T1000 (cell line): ENCODE data around the gene RAD51B.

ENCODE experiments used
- DNase-seq: peaks from one replicate; lab custom pipeline; 2025; ENCODE audit warnings: mixed read lengths; lab: John Stamatoyannopoulos, UW

RAD51B gene

DNA sequence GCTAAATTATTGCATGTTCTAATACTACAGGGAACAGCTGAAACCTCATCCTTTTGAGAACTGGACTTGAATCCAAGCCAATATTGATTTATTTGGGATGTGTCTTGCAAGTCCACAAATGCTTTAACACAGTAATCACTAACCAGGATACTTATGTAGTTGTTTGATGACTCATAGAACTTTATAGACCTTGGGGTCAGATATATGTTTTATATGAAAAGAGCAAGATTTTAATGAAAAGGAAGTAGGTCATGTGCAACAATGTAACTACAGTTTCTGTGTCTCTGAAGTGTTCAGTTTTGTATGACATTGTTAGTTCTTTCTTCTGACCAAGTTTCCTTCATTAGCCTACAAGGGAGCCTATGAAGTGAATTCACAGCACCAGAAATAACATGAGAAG lies 621.2 kb downstream of the RAD51B start:
- DNase-seq: no peak

DNA sequence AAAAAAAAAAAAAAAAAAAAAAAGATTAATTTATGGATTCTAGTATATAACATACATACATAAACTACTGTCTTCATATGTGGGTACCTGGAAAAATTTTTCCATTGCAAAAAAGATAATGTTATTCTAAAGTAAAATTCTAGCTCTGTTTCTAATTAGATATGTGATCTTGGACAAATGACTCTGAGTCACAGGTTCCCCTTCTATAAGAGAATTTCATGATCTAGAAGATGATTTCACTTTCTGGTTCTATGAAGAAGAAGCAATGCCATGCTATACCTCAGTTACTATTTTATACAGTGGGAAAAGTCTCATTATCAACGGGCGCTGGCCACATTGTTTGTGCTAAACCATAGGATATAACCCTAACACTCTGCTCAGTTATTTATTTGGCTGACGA lies 622.0 kb downstream of the RAD51B start:
- DNase-seq: no peak

DNA sequence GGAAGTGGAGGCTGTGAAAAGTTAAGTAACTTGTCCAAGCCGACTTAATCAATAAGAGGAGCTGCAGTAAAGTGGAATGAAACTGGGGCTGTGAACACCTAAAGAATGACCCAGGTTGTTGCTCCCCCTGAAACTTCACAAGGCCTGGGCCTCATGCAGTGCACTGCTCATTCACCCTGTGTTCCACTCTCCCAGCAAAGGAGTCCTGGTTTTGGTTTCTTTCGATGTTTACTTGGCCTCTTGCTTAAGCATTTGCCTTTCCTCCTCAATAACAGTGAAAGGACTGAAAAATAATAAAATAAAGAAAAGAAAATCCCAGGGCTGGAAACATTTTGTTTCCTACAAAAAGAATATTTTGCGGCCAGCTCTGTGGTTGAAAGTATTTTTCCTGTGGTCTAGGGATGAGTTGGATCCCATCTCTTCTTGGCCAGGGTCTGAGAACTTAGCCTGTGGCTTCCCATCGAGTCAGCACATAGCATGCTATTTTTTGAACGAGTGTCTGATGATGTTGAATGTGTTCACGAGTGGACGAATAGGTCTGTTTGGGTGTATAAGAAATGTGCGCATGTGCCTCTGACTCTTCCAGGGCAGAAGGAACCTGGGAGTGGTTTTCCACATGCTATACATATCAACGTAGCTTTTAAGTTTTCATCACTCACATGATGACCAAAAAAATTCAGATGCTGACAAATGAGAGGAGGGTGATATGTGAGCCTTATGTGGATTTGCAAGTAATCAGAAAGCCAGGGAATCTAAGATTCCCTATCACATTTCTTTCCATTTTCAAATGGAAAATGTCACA lies 623.5 kb downstream of the RAD51B start:
- DNase-seq: no peak

DNA sequence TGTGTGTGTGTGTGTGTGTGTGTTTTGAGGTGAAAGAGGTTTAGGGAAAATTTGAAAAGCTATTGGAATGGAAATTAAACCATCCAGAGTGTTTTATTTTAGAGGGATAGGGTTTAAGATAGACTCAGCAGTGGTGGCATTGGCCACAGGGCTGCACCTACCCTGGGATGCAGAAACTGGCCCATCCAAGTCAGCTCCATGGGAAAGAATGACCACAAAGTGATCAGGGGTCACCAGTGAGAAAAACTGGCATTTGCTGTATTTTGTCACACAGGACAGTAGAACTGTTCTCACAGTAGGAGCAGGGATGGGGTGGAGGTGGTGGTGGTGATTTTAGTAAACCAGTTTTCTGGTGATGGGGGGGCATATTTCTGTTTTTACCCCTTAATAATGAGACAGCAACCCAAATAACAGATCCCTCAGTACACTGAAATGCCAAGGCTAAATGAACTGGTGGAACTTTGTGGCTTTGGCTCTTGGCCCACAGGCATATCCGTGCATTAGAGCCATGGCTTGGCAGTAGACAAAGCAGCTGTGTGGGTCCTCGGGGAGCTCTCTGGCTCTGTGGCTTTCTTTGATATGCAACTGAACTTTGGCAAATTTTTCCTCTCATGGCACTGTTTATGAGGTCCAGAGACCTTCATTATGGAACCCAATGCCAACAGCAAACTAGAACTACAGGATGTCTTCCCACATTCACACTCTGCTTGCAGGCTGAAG lies 625.0 kb downstream of the RAD51B start:
- DNase-seq: peak; percentile 31

DNA sequence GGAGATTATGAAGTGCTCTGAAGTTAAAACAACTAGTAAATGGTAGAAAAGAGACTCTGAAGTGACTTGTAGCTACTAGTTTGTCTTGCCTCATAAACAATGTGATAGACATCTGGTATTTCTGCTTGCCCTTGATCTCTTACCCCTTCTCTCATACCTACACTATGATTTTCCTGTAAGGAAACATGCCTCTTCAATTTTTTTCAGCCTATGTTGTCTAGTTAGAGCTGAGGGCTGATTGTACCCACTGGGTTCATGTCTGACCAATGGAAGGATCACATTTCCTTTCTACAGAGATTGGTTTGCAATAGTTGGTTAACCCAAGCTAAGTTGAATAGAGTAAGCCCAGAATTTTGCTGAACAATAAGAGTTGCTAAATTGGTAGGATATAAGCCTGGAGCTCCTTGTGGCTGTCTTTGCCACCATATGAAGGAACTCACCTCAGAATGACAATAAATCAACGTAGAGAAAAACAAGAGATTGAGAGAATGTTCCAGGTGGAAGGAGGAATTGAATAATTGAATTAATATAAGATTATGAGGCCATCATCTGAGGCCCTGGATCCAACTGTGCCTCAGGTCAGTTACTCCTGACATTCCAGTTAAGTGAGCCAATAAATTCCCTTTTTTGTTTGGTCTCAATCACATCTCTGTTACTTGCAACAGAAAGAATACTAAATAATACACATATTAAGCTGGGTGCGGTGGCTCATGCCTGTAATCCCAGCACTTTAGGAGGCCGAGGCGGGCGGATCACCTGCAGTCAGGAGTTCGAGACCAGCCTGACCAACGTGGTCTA lies 626.9 kb downstream of the RAD51B start:
- no peak for DNase-seq

DNA sequence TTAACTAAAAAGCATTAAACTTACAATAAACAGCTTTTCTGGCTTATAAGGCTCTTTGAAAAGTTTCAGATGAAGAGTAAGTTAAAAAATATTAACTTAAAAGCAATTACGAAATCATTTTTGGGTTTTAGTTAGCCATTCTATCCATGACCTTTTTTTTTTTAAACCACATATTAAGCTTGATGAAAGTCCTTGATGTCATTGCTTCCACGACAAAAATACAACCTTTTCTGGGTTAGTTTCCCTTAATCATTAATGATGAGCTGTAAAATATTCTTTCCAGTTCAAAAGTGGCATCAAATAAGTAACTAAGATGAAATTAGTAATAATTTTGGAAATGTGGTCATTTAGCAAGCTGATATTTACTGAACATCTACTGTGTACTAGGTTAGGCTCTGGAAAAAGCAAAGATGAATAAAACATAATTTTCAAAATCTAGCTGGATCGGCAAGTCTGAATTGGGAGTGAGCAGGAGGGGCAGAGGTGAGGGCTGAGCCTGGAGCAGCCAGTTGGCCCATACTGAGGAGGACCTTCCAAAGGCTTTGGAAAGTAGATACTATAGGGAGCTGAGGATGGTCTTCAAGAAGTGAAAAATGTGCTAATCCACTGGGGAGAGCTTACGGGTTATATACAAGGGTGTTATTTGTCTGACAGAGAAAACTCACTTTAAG lies 628.1 kb downstream of the RAD51B start:
- DNase-seq: no peak

DNA sequence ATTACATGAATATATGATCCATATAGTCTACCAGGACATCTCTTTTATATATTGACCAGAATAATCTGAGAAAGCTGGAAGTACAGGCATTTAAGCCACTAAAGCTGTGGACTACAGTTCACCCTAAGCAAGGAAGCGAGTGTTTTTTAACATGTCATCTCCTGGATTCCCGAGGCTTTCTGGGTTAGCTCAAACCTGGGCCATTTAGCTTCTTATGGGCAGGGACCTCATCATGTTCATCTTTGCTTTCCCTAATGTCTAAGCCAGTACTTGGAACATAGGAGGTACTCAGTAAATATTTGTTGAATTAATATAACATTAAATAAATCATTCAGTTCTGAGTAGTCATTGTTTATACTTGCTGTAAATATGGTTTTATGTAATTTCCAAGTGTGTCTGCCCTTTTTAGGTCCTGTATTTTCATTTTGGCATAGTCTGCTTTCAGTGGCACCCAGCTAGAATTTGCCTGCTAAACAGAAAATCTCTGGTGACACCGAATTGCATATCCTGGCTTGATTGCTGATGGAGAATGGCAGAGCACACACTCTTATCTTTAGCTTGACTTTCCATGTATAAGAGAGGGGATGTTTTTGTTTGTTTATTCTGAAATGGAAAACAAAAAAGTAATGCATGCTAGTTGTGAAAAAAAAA lies 628.8 kb downstream of the RAD51B start:
- no peak for DNase-seq

DNA sequence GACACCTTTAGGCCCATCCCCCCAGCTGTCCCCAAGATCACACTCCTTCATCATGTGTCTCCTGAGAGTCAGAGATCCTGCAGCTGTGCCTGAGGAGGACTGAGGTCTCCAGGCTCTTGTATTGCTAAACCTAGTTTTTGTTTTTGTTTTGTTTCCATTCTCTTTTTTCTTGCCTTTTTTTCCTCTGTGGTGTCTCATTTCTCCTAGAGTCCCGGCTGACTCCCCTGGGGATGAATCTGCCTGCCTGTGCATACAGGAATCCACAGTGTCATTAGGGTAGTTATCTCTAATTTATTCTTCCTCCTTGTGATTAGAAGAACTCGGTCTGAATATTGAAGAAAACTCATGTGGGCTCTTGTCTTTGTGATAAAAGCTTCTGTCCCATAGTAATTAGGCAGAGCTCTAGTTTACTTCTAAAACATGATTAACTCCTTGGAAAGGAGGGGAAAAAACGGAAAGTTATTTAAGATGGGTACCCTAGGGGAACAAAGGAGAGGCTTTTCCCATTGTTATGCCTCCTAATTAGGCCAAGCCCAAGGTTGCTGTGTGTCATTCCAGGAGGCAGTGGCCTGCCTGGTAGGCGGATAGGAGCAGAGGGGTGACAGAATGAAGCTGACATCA lies 630.1 kb downstream of the RAD51B start:
- no peak for DNase-seq

DNA sequence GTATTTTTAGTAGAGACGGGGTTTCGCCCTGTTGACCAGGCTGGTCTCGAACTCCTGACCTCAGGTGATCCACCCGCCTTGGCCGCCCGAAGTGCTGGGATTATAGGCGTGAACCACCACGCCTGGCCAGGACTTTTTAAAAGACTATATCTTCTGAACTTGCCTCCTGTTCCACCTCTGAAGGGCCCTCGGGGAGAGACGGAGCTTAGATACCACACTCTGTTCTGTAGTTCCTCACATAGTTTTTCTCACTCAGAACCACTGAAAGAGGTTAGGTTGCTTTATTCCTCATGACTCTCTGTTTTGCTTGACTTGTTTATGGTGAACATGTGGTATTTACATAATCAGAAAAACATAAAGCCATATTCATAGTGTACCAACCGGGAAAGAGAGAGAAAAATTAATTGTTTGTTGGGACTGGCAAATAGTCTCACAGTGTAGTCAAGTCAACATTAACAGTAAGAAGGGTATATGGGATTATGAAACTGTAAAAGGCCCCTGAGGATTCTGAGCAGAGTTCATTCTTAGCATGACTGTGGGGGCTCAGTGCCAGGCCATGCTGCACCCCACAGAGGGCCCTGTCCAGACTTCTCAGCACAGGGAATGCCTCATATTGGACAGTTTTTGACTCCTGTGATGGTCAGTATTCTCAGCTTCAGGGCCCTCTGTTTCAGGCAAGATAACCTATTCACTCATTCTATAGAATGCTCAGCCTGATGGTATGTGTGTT lies 631.0 kb downstream of the RAD51B start:
- DNase-seq: no peak

DNA sequence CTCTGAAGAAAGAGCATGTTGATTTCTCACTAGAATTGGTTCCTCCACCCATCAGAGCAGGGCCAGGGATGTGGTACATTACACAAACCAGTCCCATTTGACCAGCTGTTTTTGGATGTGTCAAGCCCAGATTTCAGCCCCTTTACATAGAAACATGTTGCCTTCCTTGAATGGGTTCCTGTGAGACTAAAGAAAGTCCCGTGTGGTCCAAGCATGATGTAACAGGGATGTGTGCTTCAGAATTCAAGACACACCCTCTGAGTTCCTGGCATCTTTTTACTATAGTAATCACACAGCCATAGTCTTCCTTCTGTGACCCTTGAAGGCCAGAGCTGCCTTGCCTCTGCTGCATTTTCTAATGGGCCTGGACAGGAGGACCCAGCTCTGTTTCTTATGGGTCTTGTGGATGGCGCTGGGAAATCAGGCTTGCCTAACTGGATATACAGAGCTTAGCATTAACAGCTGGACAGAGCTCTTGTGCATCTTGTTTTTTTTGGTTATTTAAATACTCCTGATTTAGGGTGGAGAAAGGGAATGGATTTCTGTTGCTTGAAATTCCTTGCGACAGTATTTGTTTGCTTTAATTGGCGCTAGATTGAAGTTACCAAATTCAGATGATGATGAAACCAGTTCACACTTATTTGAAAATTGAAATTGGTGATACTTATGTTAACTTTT lies 632.3 kb downstream of the RAD51B start:
- DNase-seq: no peak

DNA sequence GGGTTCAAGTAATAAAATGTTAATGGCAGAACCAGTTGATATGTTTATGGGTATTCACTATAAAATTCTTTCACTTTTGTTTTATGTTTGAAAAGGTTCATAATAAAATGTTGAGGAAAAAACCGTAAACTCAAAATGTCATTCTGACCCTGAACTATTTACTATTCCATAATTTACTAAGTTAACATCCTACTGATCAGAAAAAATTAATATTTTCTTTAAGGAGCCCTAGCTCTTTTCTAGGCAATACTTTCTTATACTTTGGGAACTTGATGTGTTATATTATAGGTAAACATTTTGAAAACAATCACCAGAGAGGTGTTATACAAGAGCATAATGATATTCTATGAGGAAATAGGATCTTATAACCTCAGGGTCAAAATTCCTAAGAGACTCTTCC lies 638.7 kb downstream of the RAD51B start:
- no peak for DNase-seq

DNA sequence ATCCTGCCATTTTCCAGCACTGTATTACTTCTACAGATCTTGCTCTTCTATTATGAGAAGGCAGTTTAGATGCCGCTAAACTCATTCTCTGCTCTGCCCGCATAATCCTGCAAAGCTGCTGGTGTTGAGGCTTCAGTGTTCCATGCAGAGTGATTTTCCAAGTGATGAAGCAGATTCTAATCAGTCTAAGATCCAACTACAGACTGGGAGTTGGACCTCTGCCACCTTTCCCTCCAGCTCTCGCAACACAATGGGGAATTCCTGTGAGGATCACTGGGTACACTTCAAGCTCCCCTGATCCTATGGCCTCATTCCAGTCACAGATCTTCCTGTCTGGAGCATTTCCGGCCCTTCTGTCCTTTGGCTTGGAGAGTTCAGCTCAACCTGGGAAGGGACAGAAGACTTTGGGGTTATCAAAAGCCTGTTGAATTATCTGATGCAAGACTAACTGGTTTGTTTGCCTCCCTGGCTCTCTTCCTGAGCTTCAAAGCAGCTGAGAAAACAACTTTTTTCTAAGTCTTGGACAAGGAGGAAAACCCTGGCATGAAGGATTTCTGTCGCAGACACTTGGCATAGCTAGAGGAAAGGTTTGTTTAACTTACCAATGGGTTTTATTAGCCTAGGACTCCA lies 639.4 kb downstream of the RAD51B start:
- DNase-seq: no peak

DNA sequence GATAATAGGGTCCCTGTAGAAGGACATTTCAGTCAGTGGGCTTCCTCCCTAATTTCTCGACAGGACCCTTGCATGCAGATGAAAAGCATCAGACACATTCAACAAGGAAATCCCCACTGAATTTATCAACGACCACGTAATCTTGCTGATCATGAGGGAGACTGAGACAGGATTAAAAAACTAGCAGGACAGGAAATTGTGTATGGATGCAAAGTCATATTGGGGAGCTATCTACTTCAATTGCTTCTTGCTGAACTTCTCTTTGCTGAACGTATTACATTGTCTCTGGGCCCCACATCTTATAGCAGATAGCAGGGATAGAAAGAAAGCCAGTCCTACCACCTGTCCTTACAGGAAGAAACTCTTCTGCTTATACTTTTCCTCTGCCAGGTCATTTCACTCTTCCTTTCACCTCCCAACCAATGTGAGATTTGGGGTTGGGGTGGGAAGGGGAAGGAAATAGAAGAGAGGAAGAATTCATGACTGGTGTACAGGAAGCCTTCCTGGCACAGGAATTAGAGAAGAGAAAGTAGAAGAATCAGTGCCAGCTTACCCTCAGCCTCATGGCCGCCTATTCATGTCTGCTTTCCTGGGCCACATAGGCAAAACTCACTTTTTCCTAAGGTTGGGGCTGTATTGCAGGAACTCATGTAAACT lies 640.0 kb downstream of the RAD51B start:
- DNase-seq: no peak

DNA sequence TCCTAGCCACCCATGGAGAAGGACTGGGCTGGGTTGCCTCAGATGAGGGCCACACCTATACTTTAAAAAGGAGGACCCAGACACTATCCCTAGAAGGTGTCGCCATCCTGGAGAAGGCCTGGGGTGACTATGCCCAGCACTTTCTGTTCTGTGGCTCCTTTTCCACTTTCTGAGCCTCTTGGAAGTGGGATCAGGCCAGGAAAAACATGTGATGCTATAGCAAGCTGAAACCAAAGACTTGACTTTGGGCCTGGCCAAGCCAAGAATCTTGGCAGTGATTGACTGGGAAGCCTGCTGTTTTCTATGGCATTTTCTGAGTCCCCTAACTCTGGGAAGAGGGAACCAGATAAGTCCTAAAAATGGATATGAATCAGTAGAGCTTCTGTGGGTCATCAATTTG lies 641.0 kb downstream of the RAD51B start:
- no peak for DNase-seq

DNA sequence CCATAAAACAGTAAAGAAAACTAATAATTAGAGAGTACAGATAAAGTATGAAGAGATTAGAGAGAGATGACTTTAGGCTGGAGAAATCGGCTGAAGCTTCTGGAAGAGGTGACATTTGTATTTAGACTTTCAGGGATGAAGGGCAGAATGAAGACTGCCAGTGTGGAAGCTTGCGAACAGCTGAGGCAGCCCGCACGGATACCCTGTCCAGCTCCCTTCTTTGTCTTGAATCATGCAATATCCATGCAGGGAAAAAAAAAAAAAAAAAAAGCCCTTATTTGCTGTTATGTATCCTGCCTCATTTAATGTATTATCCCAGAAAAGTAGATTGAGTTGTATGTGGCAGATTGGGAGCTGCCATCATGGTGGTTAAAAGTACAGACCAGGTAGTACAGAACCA lies 641.5 kb downstream of the RAD51B start:
- DNase-seq: no peak

DNA sequence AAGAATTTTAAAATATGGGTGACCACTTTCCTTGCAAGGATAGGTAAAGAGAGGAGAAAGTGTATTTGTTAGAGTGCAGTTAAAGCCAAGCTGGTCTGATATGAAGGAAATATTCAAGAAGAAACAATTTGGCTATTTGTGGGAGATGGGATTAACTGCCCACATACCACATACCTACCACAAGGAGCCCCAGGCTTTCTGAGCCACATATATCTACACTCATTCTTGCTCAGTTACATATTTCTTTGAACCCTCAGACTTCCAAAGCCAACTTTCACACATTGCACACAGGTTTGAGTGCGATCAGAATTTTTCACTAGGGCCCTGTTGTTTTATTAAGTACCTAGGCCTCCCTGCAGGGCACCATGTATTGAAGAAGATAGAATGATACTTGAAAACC lies 643.1 kb downstream of the RAD51B start:
- no peak for DNase-seq

DNA sequence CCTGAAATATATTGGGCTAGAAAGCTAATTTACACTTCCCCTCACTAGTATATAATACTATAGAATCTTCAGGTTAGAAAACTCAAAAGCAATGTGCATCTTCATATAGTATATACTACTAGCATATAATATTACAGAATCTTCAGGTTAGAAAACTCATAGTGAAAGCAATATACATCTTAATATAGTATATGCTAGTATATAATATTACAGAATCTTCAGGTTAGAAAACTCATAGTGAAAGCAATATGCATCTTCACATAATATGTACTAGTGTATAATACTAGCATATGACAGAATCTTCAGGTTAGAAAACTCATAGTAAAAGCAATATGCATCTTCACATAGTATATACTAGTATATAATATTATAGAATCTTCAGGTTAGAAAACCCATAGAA lies 643.7 kb downstream of the RAD51B start:
- no peak for DNase-seq

DNA sequence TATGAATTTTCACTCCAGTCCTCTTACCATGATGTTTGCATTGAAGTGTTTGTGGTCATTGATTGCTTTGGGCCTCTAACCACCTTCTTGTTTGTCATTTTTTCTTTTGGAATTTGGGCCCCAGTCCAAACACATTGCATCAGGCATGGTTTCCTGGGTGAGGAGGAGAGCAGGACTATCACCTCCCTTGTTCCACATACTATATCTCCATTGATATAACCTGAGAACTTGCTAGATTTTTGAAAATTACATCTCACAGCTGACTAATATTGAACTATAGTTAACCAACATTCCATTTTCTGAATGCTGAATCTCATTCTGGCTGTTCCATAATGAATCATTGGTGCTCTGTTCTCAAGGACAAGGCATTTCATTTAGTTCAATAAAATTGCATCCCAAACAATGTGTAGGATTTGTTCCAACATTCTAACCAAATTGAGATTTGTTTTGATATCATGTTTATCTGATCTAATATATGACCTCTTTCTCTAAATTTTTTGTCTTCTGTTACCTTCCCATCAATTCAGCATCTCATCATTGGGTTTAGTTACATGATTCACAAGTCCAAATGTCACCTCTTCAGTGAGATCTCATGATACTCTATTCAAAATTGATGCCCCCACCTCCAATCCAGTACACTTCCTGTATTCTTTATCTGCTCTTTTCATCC lies 644.3 kb downstream of the RAD51B start:
- no peak for DNase-seq
